WERI-Rb-1 (cell line): ENCODE measurements around the gene SPTB.

ENCODE experiments used
- DNase-seq: peaks from one replicate; pipeline ENCODE4 v3.0.0-alpha.2; 2020
- H3K27ac ChIP-seq: fragments of 250-450 bp; sonication (Bioruptor Pico); 2 replicates; pipeline ENCODE4 v1.5.1; 2020; ENCODE audit warnings: mild to moderate bottlenecking, moderate library complexity
- H3K27me3 ChIP-seq: fragments of 250-450 bp; sonication (Bioruptor Pico); 2 replicates; pipeline ENCODE4 v1.5.1; 2021; ENCODE audit warnings: mild to moderate bottlenecking, low read depth, moderate library complexity; ENCODE audit not compliant: insufficient read depth, severe bottlenecking
- H3K36me3 ChIP-seq: fragments of 250-450 bp; sonication (Bioruptor Pico); 2 replicates; pipeline ENCODE4 v1.5.1; 2020; ENCODE audit warnings: mild to moderate bottlenecking, moderate library complexity
- H3K4me3 ChIP-seq: 2 replicates; pipeline ENCODE4 v1.5.1; 2011; ENCODE audit warnings: low read depth, mild to moderate bottlenecking, control low read depth, low read length
- H3K9me3 ChIP-seq: fragments of 250-450 bp; sonication (Bioruptor Pico); 2 replicates; pipeline ENCODE4 v1.5.1; 2021; ENCODE audit warnings: mild to moderate bottlenecking, moderate library complexity; ENCODE audit not compliant: severe bottlenecking
- CTCF ChIP-seq: IDR thresholded peaks from 2 replicates; pipeline ENCODE4 v1.5.1; 2011; ENCODE audit warnings: low read depth, mild to moderate bottlenecking, control low read depth, inconsistent platforms, low read length

Gene SPTB

GRCh38 chr14:64763085-64763782 is 116.5 kb downstream of the SPTB start:
- H3K36me3 ChIP-seq, result no peaks in the 10 kb centered on the region

GRCh38 chr14:64762044-64763034 is 117.4 kb downstream of the SPTB start:
- DNase-seq, result peak; percentile 62
- H3K27ac ChIP-seq, result peak overlapping the region; percentile 42

More at GRCh38 chr14:64763085-64763782, 116.5 kb downstream of the SPTB start:
- no peaks in the 10 kb centered on the region for H3K27me3 ChIP-seq
- H3K4me3 ChIP-seq, result no peak overlapping the region
- no peak for TF ChIP-seq CTCF
- no peak for DNase-seq
- H3K27ac ChIP-seq, result peak overlapping the region; percentile 80
- no peaks in the 10 kb centered on the region for H3K9me3 ChIP-seq

GRCh38 chr14:64761441-64762043 is 118.2 kb downstream of the SPTB start:
- DNase-seq, result no peak
- no peak overlapping the region for H3K4me3 ChIP-seq

More at GRCh38 chr14:64762044-64763034, 117.4 kb downstream of the SPTB start:
- Histone ChIP-seq H3K27me3 (no peaks in the 10 kb centered on the region), H3K36me3 (no peaks in the 10 kb centered on the region), H3K9me3 (no peaks in the 10 kb centered on the region), H3K4me3 (peak overlapping the region; percentile 16)
- TF ChIP-seq CTCF, result no peak

GRCh38 chr14:64760916-64761315 is 118.8 kb downstream of the SPTB start:
- Histone ChIP-seq H3K27ac (no peak overlapping the region), H3K36me3 (no peaks in the 10 kb centered on the region), H3K27me3 (no peaks in the 10 kb centered on the region), H3K4me3 (no peak overlapping the region), H3K9me3 (no peaks in the 10 kb centered on the region)
- TF ChIP-seq CTCF, result no peak
- no peak for DNase-seq

More at GRCh38 chr14:64761441-64762043, 118.2 kb downstream of the SPTB start:
- no peaks in the 10 kb centered on the region for H3K36me3 ChIP-seq
- H3K27me3 ChIP-seq, result no peaks in the 10 kb centered on the region
- peak; percentile 31; the same call in 1 of the 2 replicates for TF ChIP-seq CTCF
- H3K9me3 ChIP-seq, result no peaks in the 10 kb centered on the region
- no peak overlapping the region for H3K27ac ChIP-seq

- Histone ChIP-seq H3K9me3 (no peaks in the 10 kb centered on the region), H3K4me3 (no peak overlapping the region), H3K36me3 (no peaks in the 10 kb centered on the region), H3K27ac (no peak overlapping the region), H3K27me3 (no peaks in the 10 kb centered on the region)
- peak; percentile 90 for TF ChIP-seq CTCF
- peak; percentile 76 for DNase-seq
These were observed 119.5 kb downstream of the SPTB start for GRCh38 chr14:64760146-64760755.
